ENCODE data around the gene DHX58. TPM values are rescaled to one million over a fixed set of nuclear protein-coding genes. Genes with fewer than 3 reads are reported as not detected.

DHX58 gene
- total RNA-seq, 1 experiment from 2014 or later = 27.0 TPM

DNA sequence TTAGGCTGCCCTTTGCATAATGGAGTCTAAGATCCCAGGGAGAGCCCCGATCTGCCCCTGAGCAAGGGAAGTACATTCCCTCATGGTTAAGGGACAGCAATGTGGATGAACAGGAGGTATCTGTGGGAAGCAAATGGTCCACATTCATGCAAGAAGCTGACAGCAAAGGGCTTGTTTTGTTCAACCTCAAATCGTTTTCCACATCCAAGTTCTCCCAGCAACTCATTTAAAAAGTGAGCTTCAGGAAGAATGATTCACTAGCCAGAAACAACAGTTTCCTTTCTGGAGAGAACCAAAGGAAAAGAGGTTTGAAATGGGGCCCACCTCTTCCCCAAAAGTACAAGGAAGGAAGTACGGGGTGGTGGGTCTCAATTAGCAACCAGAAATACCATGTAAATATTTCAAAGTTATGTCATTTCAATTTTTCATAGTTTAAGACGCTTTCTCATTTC is 19.5 kb upstream of the DHX58 start:
- DNase-seq (ENCODE audit: low read depth) = no peak
- in situ Hi-C loops (cut with HindIII; ENCODE audit: low pct_unique_long_range_greater_than_20kb, low sequenced_read_pairs) = no loop called here

DNA sequence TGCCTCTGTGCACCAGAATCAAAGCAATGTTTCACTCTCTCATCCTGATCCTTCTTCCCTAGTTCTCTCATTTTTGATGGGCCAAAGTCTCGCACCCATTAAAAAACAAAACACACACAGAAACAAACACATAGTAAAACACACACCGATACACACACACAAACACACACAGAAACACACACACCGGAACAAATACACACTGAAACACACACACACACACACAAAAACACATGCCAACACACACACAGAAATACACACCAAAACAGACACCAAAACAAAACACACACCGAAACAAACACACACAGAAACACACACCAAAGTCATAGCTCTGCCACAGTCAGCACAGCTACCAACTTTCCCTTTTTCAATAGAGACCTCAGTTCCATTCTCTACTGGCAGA is 18.7 kb upstream of the DHX58 start:
- in situ Hi-C loops (cut with HindIII; ENCODE audit: low pct_unique_long_range_greater_than_20kb, low sequenced_read_pairs) = no loop called here
- DNase-seq (ENCODE audit: low read depth) = no peak

DNA sequence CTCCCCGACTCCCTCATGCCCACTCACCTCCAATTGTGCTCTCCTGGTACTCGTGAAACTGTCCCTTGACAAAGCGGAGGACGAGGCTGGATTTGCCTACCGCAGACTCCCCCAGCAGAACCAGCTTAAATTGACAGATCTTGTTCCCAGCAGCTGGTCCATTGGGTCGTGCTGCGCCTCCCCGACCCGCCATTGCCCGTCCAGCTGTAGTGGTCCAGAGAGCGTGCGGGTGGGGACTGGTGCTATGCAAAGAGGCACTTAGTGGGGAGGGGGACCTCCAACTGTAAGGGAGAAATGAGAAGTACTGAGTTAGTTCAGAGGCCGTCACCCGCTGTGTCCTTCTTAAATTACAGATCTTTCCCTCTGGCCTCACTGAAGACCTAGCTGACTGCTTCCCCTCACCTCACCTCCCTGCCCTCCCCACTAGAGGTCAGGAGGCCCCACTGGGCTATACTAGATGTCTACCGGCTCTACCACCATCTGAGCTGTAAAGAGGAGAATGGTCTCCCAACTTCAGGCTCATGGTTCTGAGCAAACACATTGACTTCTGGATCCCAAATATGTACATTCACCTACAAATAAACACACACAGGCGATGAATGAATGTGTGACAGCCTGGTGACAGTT is 17.9 kb upstream of the DHX58 start:
- in situ Hi-C loops (cut with HindIII; ENCODE audit: low pct_unique_long_range_greater_than_20kb, low sequenced_read_pairs) = no loop called here
- DNase-seq (ENCODE audit: low read depth) = no peak

DNA sequence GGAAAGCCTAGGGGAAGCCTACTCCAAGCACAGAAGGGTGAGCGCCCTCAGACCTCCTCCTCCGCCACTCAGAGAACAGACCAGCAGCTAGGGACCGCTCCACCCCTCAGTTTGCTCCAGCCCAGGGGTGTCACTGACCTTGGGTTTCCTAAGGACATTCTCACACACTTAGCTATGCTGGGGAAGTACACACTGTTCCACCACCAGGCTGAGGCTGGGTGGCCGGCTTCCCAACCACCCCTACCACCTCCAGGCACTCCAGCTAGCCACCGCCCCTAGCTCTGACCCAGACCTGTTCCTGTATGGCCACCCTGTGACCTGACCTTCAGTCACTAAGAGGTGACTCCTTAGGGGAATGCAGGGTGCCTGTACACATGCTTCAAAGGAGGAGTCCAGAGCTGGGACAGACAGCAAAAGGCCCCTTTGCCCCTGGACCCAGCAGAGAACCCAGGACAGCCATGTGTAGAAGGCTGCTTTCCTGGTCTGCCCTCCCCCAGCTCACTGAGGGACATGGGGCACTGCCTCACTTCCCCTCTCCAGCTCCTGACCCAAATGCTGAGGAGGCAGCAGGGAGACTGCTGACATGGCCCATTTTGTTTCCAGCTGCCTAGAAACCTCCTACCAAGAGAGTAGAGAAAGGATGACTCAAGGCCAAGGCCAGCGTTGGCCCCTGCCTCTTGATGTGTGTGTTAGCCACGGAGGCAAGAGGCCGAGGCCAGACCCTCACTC is 16.8 kb upstream of the DHX58 start:
- DNase-seq (ENCODE audit: low read depth) = no peak
- in situ Hi-C loops (cut with HindIII; ENCODE audit: low pct_unique_long_range_greater_than_20kb, low sequenced_read_pairs) = no loop called here

DNA sequence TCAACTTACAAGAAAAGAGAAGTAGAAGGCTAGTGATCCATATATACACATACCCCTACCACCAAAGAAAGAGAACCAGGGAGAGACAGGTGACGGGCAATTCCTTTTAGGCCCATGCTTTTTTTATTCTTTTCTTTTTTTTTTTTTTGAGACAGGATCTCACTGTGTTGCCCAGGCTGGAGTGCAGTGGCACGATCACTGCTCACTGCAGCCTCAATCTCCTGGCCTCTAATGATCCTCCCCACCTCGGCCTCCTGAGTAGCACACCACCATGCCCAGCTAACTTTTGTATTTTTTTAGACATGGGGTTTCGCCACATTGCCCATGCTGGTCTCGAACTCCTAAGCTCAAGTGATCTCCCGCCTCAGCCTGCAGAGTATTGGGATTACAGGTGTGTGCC is 14.9 kb upstream of the DHX58 start:
- no peak for DNase-seq (ENCODE audit: low read depth)
- in situ Hi-C loops (cut with HindIII; ENCODE audit: low pct_unique_long_range_greater_than_20kb, low sequenced_read_pairs) = no loop called here

DNA sequence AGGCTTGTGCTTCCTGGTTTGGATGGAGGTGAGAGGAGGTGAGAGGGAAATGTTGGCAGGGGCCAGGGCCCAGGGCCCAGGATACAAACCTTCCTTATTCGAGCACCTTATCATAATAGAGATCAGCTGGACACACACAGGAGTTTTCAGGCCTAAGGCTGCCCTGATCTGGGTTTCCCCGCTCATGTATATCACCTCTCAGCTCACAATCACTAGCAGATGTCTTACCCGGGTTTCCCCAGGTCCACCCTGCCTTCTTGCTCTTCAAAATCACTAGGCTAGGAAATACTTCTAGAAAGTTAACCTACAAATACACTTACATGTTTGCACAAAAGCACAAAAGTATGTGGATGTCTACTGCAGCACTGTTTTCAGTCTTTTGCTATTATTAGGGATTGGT is 14.3 kb upstream of the DHX58 start:
- in situ Hi-C loops (cut with HindIII; ENCODE audit: low pct_unique_long_range_greater_than_20kb, low sequenced_read_pairs) = no loop called here
- no peak for DNase-seq (ENCODE audit: low read depth)

DNA sequence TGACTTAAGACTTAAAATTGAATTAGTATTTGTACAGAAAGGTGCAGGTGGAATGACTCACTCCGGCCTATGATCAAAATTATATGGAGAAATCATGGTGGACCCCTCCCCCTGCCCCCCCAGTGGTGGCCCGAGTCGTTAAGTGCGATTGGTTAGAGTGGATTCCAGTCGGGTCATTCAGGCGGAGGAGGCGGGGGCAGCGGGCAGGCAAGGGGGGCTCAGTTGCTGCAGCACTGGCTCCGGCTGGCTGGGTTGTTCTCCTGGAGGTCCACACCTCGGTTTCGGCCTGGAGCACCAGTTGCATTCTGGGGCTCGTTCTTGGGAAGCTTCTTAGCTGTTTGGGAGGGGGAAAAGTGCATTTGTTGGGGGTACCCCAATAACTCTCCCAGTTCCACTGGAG is 13.1 kb upstream of the DHX58 start:
- in situ Hi-C loops (cut with HindIII; ENCODE audit: low pct_unique_long_range_greater_than_20kb, low sequenced_read_pairs) = no loop called here
- no peak for DNase-seq (ENCODE audit: low read depth)

DNA sequence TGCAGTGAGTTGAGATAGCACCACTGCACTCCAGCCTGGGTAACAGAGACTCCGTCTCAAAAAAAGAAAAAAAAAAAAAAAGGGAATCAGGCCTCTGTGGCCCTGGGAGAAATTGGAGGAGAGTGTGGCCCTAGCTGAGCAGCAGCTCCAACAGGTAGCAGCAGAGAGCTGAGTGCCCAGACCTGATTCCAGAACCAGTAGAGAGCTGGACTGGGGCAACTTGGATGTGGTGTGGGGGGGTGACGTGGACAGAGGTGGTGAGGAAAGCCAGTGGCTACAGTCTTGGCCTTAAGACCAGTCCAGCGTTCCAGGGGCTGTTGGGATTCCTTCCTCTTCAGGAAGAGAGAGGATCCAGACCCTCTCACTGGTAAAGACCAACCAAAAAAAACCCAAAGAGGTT is 11.7 kb upstream of the DHX58 start:
- in situ Hi-C loops (cut with HindIII; ENCODE audit: low pct_unique_long_range_greater_than_20kb, low sequenced_read_pairs) = no loop called here
- DNase-seq (ENCODE audit: low read depth) = no peak

DNA sequence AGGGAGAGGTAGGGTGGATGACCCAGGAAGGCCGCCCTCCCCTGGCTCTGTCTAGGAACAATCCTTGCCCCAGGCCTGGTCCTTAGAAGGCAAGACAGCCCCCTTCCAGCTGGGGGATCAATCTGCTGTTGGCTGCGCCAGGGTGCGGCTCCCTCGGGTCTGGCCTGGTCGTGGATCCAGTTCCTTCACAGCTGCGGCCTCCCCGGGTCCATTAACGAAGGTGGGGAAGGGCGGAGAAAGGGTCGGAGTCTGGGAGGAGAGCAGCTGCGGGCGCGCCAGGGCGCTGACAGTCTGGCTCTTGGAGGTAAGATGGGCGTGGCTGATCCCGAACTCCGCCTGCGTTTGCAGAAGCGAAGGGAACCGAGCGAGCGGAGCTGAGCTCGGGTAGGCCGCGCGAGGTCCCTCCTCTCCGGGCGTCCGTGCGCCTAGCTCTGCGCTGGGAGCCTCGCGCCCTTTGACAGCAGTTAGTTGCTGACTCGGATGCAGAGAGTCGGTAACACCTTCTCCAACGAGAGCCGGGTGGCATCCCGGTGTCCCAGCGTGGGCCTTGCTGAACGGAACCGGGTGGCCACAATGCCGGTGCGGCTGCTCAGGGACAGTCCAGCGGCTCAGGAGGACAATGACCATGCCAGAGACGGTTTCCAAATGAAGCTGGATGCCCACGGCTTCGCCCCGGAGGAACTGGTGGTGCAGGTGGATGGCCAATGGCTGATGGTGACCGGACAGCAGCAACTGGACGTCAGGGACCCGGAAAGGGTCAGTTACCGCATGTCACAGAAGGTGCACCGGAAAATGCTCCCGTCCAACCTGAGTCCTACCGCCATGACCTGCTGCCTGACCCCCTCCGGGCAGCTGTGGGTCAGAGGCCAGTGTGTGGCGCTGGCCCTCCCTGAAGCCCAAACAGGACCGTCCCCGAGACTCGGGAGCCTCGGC is 10.1 kb upstream of the DHX58 start, which contains the start of gene HSPB9:
Gene HSPB9, plus strand, starts transcription at position 434 of the 933 bp plus-strand sequence. Its CDS starts 47 bp downstream, at position 481.
- in situ Hi-C loops (cut with HindIII; ENCODE audit: low pct_unique_long_range_greater_than_20kb, low sequenced_read_pairs) = no loop called here
- DNase-seq (ENCODE audit: low read depth) = no peak

DNA sequence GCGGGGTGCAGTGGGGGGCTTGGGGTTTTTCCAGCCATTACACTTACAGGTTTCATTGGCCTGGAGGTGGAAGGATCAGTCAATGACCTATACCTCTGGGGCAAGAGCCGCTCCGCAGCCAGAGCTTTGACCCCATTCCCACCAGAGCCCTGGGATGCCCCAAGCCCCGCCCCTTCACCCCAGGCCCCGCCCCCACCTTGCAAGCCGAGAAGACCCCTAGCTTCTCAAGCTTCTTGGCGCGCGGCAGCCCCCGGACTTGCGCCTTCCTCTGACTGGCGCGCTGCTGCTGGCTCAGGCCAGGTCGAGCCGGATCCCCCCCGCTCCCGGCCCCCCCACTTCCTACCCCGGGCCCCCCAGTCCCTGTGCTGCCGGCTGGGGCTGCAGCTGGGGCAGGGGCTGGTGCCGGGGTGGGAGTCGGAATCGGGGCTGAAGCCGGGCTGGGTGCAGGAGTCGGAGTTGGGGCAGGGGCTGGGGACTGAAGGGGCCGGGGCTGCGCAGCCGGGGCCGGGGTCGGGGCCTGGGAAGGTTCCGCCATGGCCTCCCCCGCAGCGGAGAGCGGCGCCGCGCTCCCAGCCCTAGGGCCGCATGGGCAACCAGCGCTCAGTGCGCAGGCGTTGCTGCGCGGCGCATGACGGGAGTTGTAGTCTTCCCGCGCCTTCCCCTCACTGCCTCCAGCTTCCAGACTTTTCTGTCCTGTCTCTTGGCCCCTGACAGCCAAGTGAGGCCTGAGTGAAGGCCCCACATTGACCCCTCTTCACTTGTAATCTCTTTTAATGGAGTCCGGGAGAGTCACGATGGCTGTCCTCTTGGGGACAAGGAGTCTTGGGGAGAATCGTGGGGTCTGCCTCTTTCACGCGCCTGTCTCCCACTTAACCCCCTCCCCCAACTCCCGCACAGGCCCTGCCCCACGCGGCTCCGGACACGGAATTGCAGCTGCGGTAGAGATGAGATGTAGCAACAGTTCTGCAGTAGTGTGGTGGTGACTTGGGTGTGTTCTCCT is 8.6 kb upstream of the DHX58 start, which contains the start of gene KAT2A:
Gene KAT2A, minus strand, starts transcription at position 598 of the 1,000 bp plus-strand sequence. Its CDS starts 63 bp downstream, at position 535.
- in situ Hi-C loops (cut with HindIII; ENCODE audit: low pct_unique_long_range_greater_than_20kb, low sequenced_read_pairs) = no loop called here
- peak; percentile 52 for DNase-seq (ENCODE audit: low read depth)

DNA sequence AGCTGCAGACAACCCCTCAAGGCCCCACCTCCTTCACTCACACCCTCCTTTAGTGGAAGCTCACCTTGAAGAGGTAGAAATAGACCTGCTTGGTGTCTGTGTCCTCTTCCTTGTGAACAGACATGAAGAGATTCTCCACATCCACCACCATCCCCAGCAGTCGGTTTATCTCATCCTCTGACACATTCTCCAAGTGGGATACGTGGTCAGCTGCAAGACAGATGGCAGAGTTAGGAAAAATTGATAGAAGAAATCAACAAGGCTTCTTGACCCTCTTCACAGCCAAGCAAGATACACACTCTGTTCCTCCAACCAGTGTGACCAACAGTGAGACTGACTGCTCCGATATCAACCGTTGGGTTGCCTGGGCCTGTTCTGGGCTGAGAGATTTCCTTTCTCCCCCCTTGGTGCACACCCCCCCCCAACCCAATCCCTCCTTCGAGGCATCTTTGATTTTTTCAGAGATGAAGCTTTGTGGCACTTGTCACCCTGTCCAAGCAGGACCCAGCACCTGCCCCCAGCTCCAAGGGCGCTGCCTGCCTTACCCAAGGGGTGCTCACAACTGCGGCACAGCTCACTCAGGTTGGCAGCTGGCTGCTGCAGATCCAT is 7.8 kb upstream of the DHX58 start:
- no peak for DNase-seq (ENCODE audit: low read depth)
- in situ Hi-C loops (cut with HindIII; ENCODE audit: low pct_unique_long_range_greater_than_20kb, low sequenced_read_pairs) = no loop called here

DNA sequence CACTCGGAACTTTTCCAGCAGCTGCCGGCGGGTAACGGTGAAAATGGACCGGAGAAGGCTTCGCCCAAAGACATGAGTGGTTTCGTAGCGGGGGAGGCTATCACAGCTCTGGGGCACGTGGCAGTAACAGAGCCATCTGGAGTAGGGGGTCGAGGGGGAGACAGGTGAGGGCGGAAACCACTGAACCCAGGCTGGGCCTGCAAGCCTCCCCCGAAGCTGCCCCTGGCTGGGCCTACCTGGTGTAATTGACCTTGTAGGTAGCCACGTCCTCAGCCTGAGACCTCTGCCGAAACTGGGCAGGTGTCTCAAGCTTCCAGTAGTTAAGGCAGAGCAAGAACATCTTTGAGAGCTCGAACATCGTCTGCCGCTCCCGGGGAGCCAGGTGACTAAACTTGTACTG is 6.8 kb upstream of the DHX58 start:
- in situ Hi-C loops (cut with HindIII; ENCODE audit: low pct_unique_long_range_greater_than_20kb, low sequenced_read_pairs) = no loop called here
- DNase-seq (ENCODE audit: low read depth) = no peak

DNA sequence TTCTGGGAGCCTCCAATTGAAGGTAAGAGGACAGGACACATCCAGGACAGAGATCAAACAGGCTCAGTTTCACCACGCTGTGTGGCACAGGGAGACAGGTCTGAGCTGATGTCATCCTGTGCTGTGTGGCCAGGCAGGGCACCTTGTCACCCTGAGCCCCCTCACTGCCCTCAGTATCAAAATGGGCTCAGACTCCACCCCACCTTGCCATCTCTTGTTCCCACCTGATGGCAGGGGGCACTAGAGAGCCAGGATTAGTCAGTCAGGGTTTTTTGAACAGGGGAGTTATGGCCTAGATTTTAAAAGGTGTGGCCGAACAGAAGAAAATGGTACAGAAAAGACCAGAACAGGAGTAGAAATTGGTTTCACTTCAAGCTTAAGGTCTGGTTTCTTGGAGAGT is 6.0 kb upstream of the DHX58 start:
- no peak for DNase-seq (ENCODE audit: low read depth)
- in situ Hi-C loops (cut with HindIII; ENCODE audit: low pct_unique_long_range_greater_than_20kb, low sequenced_read_pairs) = no loop called here

DNA sequence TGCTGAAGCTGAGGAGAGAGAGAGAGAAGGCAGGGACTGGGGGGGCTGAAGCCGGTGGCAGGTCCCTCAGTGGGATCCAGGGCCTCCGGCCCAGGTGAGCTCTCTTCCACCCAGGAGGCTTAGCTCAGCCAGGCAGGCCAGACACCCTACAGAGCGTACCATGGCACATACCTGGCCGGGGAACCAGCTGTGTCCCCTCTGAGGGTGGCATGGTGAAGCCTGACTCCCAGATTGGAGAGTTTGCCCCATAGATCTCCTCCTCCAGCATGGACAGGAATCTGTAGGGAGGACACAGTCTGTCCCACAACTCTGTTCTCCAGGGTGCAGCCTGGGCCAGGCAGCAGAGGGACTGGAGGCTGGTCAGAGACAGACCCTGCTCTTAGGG is 5.6 kb upstream of the DHX58 start:
- in situ Hi-C loops (cut with HindIII; ENCODE audit: low pct_unique_long_range_greater_than_20kb, low sequenced_read_pairs) = no loop called here
- DNase-seq (ENCODE audit: low read depth) = no peak

DNA sequence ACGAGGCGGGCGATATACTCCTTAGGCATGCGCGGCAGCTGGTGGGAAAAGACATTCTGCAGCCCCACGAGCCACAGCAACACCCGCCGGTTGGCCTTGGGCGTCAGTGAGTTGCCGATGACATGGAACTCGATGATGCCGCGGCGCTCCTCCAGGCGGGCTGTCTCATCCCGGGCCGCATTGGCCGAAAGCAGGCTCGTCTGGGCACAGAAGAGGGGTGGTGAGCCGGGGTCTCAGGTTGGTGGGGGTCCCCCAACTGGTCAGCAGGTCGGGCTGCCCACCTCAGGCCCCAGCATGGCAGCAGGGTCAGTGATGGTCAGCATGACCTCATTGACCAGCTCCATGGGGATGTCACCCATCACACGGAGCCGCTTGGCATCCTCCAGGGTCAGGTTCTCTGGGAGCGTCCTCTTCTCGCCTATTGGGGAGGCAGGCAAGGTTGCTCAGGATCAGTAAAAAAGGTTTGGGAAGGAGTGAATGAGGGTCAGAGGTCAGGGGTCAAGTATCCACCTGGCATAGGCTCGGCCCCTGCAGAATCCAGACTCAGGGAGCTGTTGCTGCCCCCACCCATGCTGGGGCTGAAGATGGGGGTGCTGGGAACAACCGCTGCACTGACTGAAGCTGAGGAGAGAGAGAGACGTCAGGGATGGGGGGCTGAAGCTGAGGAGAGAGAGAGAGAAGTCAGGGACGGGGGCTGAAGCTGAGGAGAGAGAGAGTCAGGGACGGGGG is 5.0 kb upstream of the DHX58 start:
- DNase-seq (ENCODE audit: low read depth) = no peak
- in situ Hi-C loops (cut with HindIII; ENCODE audit: low pct_unique_long_range_greater_than_20kb, low sequenced_read_pairs) = no loop called here

DNA sequence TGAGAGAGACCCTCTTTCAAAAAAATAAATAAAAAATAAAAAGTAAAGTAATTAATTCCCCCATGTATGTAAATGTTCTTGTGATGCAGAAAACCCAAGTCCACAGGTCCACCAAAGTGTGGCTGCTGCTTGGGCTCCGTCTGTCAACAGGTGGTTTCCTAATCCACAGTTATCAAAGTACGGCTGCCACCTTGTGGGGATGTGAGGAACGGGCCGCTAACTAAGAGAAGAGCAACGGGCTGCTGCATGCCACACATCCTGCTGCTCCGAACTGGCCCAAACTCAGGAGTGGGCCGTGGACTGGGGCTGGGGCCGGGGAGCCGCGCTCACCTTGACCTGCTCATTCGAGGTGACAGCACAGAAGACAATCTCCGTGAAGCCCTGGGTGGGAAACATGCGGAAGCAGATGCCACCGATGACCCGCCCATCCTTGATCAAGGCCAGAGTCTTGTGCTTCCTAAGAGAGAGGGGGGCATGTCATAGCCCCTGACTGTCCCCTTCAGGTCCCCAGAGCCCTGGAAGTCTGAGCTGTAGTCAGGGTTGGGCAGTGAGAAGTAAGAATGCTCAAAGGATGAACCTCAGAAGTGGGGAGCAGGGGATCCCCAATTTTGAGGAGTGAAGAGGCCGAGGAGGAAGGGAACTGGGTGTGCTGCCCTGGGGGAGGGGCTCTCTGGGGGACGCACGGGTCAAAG is 4.3 kb upstream of the DHX58 start:
- DNase-seq (ENCODE audit: low read depth) = peak; percentile 67
- in situ Hi-C loops (cut with HindIII; ENCODE audit: low pct_unique_long_range_greater_than_20kb, low sequenced_read_pairs) = no loop called here
